ENCODE data around the gene SPOCK1. TPM values are rescaled to one million over a fixed set of nuclear protein-coding genes. Genes with fewer than 3 reads are reported as not detected.

Gene SPOCK1
- polyA plus RNA-seq, 1 experiment = 76.0 TPM

GRCh38 chr5:137453483-137454080, 45.5 kb downstream of the SPOCK1 start:
- ChIA-PET POLR2A (interaction anchor here (0.6 kb wide), 1 partner anchor 44 kb away, joined by 3 read pairs; no protein-coding TSS in a partner anchor), CTCF (interaction anchor here (0.6 to 1.6 kb wide), 3 partner anchors 76 to 134 kb away, joined by 3 to 12 read pairs (median 5); no protein-coding TSS in a partner anchor)
- TF ChIP-seq CTCF (IDR thresholded peaks at IDR 0.05; ENCODE audit: low read depth, low read length) = no peak
- no peaks in the 10 kb centered on the region for H3K9me3 ChIP-seq (ENCODE audit: control insufficient read depth, insufficient read depth, low read length)
- no peaks in the 10 kb centered on the region for H3K27me3 ChIP-seq (ENCODE audit: control insufficient read depth, insufficient read depth, low read length)
- peak; percentile 8 for DNase-seq (ENCODE audit: low read depth, low spot score)
- no peak overlapping the region for H3K27ac ChIP-seq (ENCODE audit: low read depth, low read length)
- no peak overlapping the region for H3K4me3 ChIP-seq (ENCODE audit: low read depth, low read length)

GRCh38 chr5:137450759-137451158, 48.4 kb downstream of the SPOCK1 start:
- ChIA-PET POLR2A (no interaction called here), CTCF (interaction anchor here (1.3 kb wide), 1 partner anchor 131 kb away, joined by 8 read pairs; no protein-coding TSS in a partner anchor)
- Histone ChIP-seq H3K27me3 (ENCODE audit: control insufficient read depth, insufficient read depth, low read length) (no peaks in the 10 kb centered on the region), H3K4me3 (ENCODE audit: low read depth, low read length) (no peak overlapping the region), H3K27ac (ENCODE audit: low read depth, low read length) (no peak overlapping the region), H3K9me3 (ENCODE audit: control insufficient read depth, insufficient read depth, low read length) (no peaks in the 10 kb centered on the region)
- TF ChIP-seq CTCF (IDR thresholded peaks at IDR 0.05; ENCODE audit: low read depth, low read length) = no peak
- no peak for DNase-seq (ENCODE audit: low read depth, low spot score)

- TF ChIP-seq CTCF (IDR thresholded peaks at IDR 0.05; ENCODE audit: low read depth, low read length) = no peak
- H3K4me3 ChIP-seq (ENCODE audit: low read depth, low read length) = no peak overlapping the region
- no peak for DNase-seq (ENCODE audit: low read depth, low spot score)
- no peaks in the 10 kb centered on the region for H3K27me3 ChIP-seq (ENCODE audit: control insufficient read depth, insufficient read depth, low read length)
- POLR2A ChIA-PET = no interaction called here
- H3K9me3 ChIP-seq (ENCODE audit: control insufficient read depth, insufficient read depth, low read length) = no peaks in the 10 kb centered on the region
- CTCF ChIA-PET = no interaction called here
- H3K27ac ChIP-seq (ENCODE audit: low read depth, low read length) = no peak overlapping the region
These were observed 50.3 kb downstream of the SPOCK1 start for GRCh38 chr5:137448868-137449267.

- Histone ChIP-seq H3K27ac (ENCODE audit: low read depth, low read length) (no peak overlapping the region), H3K27me3 (ENCODE audit: control insufficient read depth, insufficient read depth, low read length) (no peaks in the 10 kb centered on the region), H3K4me3 (ENCODE audit: low read depth, low read length) (no peak overlapping the region), H3K9me3 (ENCODE audit: control insufficient read depth, insufficient read depth, low read length) (no peaks in the 10 kb centered on the region)
- no peak for TF ChIP-seq CTCF (IDR thresholded peaks at IDR 0.05; ENCODE audit: low read depth, low read length)
- ChIA-PET POLR2A (no interaction called here), CTCF (interaction anchor here (1.7 kb wide), 1 partner anchor 126 kb away, joined by 5 read pairs; no protein-coding TSS in a partner anchor)
- no peak for DNase-seq (ENCODE audit: low read depth, low spot score)
These were observed 52.5 kb downstream of the SPOCK1 start for GRCh38 chr5:137446615-137447014.

- no peaks in the 10 kb centered on the region for H3K27me3 ChIP-seq (ENCODE audit: control insufficient read depth, insufficient read depth, low read length)
- ChIA-PET CTCF (interaction anchor here (1.2 to 1.7 kb wide), 2 partner anchors 126 kb away, joined by 5 to 6 read pairs; no protein-coding TSS in a partner anchor), POLR2A (no interaction called here)
- no peak overlapping the region for H3K4me3 ChIP-seq (ENCODE audit: low read depth, low read length)
- DNase-seq (ENCODE audit: low read depth, low spot score) = no peak
- no peak for TF ChIP-seq CTCF (IDR thresholded peaks at IDR 0.05; ENCODE audit: low read depth, low read length)
- no peaks in the 10 kb centered on the region for H3K9me3 ChIP-seq (ENCODE audit: control insufficient read depth, insufficient read depth, low read length)
- no peak overlapping the region for H3K27ac ChIP-seq (ENCODE audit: low read depth, low read length)
These were observed 53.0 kb downstream of the SPOCK1 start for GRCh38 chr5:137446151-137446550.

Data from AG04450 (cell line).